Measurements from ENCODE around the gene SDHA.

GRCh38 chr5:257148-257547 is 39.0 kb downstream of the SDHA start:
- TF ChIP-seq MAX (IDR thresholded peaks at IDR 0.05) = no peak
- no peak for TF ChIP-seq ZBTB7A (IDR thresholded peaks at IDR 0.05; ENCODE audit: low read depth)
- TF ChIP-seq USF1 (IDR thresholded peaks at IDR 0.05) = no peak
- TF ChIP-seq REST (IDR thresholded peaks at IDR 0.05; ENCODE audit: low read depth) = no peak
- no peak for TF ChIP-seq NFIC (IDR thresholded peaks at IDR 0.05)
- no peak for TF ChIP-seq EGR1 (IDR thresholded peaks at IDR 0.05)
- no peak for TF ChIP-seq EP300 (IDR thresholded peaks at IDR 0.05; ENCODE audit: borderline replicate concordance)
- TF ChIP-seq YY1 (IDR thresholded peaks at IDR 0.05; ENCODE audit: low read depth) = no peak
- TF ChIP-seq TAF1 (IDR thresholded peaks at IDR 0.05; ENCODE audit: low read depth) = no peak
- TF ChIP-seq RAD21 (IDR thresholded peaks at IDR 0.05; ENCODE audit: low read depth) = no peak
- TF ChIP-seq FOXM1 (IDR thresholded peaks at IDR 0.05; ENCODE audit: borderline replicate concordance, low read depth) = no peak
- TF ChIP-seq TCF12 (IDR thresholded peaks at IDR 0.05; ENCODE audit: low read depth) = no peak
- no peak for TF ChIP-seq CEBPB (IDR thresholded peaks at IDR 0.05)
